ENCODE results near the gene BEND7. TPM values are rescaled to one million over a fixed set of nuclear protein-coding genes. Genes with fewer than 3 reads are reported as not detected.

Gene BEND7
- total and polyA plus RNA-seq, 2 of the 13 experiments (the other 11 are each of a cell fraction or from before 2014, with no cell fraction given): 14.1 to 17.1 TPM

DNA sequence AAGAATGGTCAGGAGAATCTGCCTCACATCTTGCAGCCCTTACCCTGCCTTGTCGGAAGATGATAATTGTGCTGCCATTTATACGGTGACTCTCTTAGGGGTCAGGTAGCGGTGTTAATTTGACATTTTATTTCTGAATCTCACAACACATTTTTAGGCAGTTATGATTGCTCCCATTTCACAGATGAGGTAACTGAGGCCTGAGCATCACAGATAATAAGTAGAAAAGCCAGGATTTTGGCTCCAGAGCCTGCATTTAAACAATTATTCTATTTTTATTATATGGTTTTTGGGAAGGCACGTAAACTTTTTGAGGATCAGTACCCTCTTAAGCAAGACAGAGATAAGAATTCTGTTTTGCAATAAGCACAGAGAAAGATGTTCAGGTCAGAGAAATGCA lies 103.4 kb downstream of the BEND7 start:
- ATAC-seq: no peak
- no peak overlapping the region for H3K27ac ChIP-seq (ENCODE audit: extremely low read length, insufficient read depth, low read length)
- ChIA-PET POLR2A (no interaction called here), CTCF (ENCODE audit: low intra/inter-chr PET ratio, low total read pairs) (no interaction called here)
- peaks cover 11% of the 10 kb centered on the region for H3K4me1 ChIP-seq (ENCODE audit: insufficient read depth, low read length)
- no peak for TF ChIP-seq ZNF777 (CRISPR knock-in tag; IDR thresholded peaks at IDR 0.05)
- TF ChIP-seq ZNF629 (CRISPR knock-in tag; conservative IDR thresholded peaks at IDR 0.05): peak; percentile 40; the same call in 1 of the 2 replicates
- FAIRE-seq: no peak
- WGBS (ENCODE audit: low lambda C conversion rate): 43% methylated on average over 4 of the region's 4 CpGs
- BruUV-seq (replicated peaks): no TSS peak
- no peaks in the 10 kb centered on the region for H3K79me2 ChIP-seq (ENCODE audit: insufficient read depth, low read length)
- no peak overlapping the region for H3K4me3 ChIP-seq (replicated peaks in 1 of 3; ENCODE audit: insufficient read depth in 1 of 3, low read depth in 2 of 3, low read length in 3 of 3)
- H3K9ac ChIP-seq (ENCODE audit: insufficient read depth, low read depth, low read length): no peak overlapping the region
- H3K4me2 ChIP-seq (ENCODE audit: low read depth, low read length): no peak overlapping the region
- no peaks in the 10 kb centered on the region for H3K36me3 ChIP-seq (replicated peaks in 1 of 2; ENCODE audit: control insufficient read depth in 1 of 2, insufficient read depth in 2 of 2, low read length in 2 of 2)
- no peak for DNase-seq (ENCODE audit: low spot score)
- intact Hi-C loops (cut with micrococcal nuclease; ENCODE audit: unreplicated experiment): no loop called here
- no peaks in the 10 kb centered on the region for H3K9me3 ChIP-seq (ENCODE audit: low read length)
- H2AFZ ChIP-seq (ENCODE audit: low read length): no peak overlapping the region
- no peaks in the 10 kb centered on the region for H4K20me1 ChIP-seq (ENCODE audit: insufficient read depth, low read length)
- in situ Hi-C loops (cut with HindIII; ENCODE audit: extremely low pct_ligation_motif_present, low pct_unique_long_range_greater_than_20kb): no loop called here
- H3K27me3 ChIP-seq (ENCODE audit: control insufficient read depth in 1 of 2, insufficient read depth in 2 of 2, low read length in 2 of 2): peaks cover 0 to 14% of the 10 kb centered on the region in 2 experiments; a peak in 4 of 5 replicates

DNA sequence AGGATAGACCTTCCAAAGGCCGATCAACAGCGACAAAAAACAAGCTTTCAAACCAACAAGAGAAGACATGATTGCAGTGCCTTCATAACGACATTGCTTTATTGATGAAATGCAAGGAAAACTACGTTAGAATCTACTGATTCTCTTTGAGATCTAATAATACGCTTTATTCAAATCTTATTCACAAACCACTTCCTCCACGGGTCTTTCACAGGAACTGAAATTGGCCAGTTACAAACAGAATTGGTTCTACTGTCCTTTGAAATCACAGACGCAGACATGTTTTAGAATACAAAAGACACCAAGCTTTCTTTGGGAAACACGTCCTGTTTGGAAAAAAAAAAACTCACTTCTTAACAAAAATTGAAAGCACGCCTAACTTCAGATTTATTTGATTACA lies 106.0 kb downstream of the BEND7 start:
- H3K4me2 ChIP-seq (ENCODE audit: low read depth, low read length): no peak overlapping the region

More for the DNA sequence above, 106.0 kb downstream of the BEND7 start:
- DNase-seq (ENCODE audit: low spot score) (no peak), FAIRE-seq (no peak), ATAC-seq (no peak)
- peaks cover 25% of the 10 kb centered on the region for H3K4me1 ChIP-seq (ENCODE audit: insufficient read depth, low read length)
- intact Hi-C loops (cut with micrococcal nuclease; ENCODE audit: unreplicated experiment): no loop called here
- ChIA-PET CTCF (ENCODE audit: low intra/inter-chr PET ratio, low total read pairs) (no interaction called here), POLR2A (no interaction called here)
- H3K27ac ChIP-seq (ENCODE audit: extremely low read length, insufficient read depth, low read length): no peak overlapping the region
- no peak overlapping the region for H3K9ac ChIP-seq (ENCODE audit: insufficient read depth, low read depth, low read length)
- H3K9me3 ChIP-seq (ENCODE audit: low read length): no peaks in the 10 kb centered on the region
- WGBS (ENCODE audit: low lambda C conversion rate): 43% methylated on average over 9 of the region's 9 CpGs
- H3K36me3 ChIP-seq (replicated peaks in 1 of 2; ENCODE audit: control insufficient read depth in 1 of 2, insufficient read depth in 2 of 2, low read length in 2 of 2): no peaks in the 10 kb centered on the region
- no peaks in the 10 kb centered on the region for H4K20me1 ChIP-seq (ENCODE audit: insufficient read depth, low read length)
- BruUV-seq (replicated peaks): no TSS peak
- no peaks in the 10 kb centered on the region for H3K79me2 ChIP-seq (ENCODE audit: insufficient read depth, low read length)
- no peak overlapping the region for H3K4me3 ChIP-seq (replicated peaks in 1 of 3; ENCODE audit: insufficient read depth in 1 of 3, low read depth in 2 of 3, low read length in 3 of 3)
- in situ Hi-C loops (cut with HindIII; ENCODE audit: extremely low pct_ligation_motif_present, low pct_unique_long_range_greater_than_20kb): no loop called here
- H2AFZ ChIP-seq (ENCODE audit: low read length): no peak overlapping the region
- TF ChIP-seq EEA1 (CRISPR knock-in tag; IDR thresholded peaks at IDR 0.05; ENCODE audit: borderline replicate concordance) (no peak), ZNF441 (CRISPR knock-in tag; IDR thresholded peaks at IDR 0.05; ENCODE audit: borderline replicate concordance) (no peak)
- H3K27me3 ChIP-seq (ENCODE audit: control insufficient read depth in 1 of 2, insufficient read depth in 2 of 2, low read length in 2 of 2): peaks cover 0 to 9% of the 10 kb centered on the region in 2 experiments; a peak in 3 of 5 replicates

Measured in HepG2 (cell line).